T-helper 22 cell (primary cell): Measurements from ENCODE around the gene CNOT4.
A peak's percentile ranks its signal among the peaks of the same experiment; 100 is the strongest.

ENCODE experiments used
- DNase-seq: peaks from one replicate; pipeline ENCODE4 v3.0.0-alpha.2; 2020; ENCODE audit warnings: low read depth

CNOT4 gene

GRCh38 chr7:135509839-135510591 is at the start of gene CNOT4:
Gene CNOT4, minus strand, starts transcription at chr7:135510102. Its CDS starts 71,771 bp downstream, at chr7:135438331.
- DNase-seq: peak; percentile 96

GRCh38 chr7:135558881-135559280 is 49.0 kb upstream of the CNOT4 start:
- DNase-seq: no peak

GRCh38 chr7:135558337-135558767 is 48.5 kb upstream of the CNOT4 start:
- peak; percentile 51 for DNase-seq

- DNase-seq: peak; percentile 50
Observed at GRCh38 chr7:135557455-135558336, 47.8 kb upstream of the CNOT4 start, which contains the start of gene NUP205. Gene NUP205, plus strand, starts transcription at chr7:135557917. Its CDS starts 28 bp downstream, at chr7:135557945.

GRCh38 chr7:135553346-135553745 is 43.4 kb upstream of the CNOT4 start:
- no peak for DNase-seq

- DNase-seq: no peak
Observed at GRCh38 chr7:135552148-135552547, 42.2 kb upstream of the CNOT4 start.

- no peak for DNase-seq
Observed at GRCh38 chr7:135550196-135550595, 40.3 kb upstream of the CNOT4 start.

GRCh38 chr7:135541029-135541428 is 31.1 kb upstream of the CNOT4 start:
- DNase-seq: no peak

- DNase-seq: no peak
Observed at GRCh38 chr7:135539629-135540028, 29.7 kb upstream of the CNOT4 start.

- no peak for DNase-seq
Observed at GRCh38 chr7:135538376-135538775, 28.5 kb upstream of the CNOT4 start.

GRCh38 chr7:135537905-135538304 is 28.0 kb upstream of the CNOT4 start:
- DNase-seq: no peak

- DNase-seq: no peak
Observed at GRCh38 chr7:135537453-135537852, 27.6 kb upstream of the CNOT4 start.

- no peak for DNase-seq
Observed at GRCh38 chr7:135536150-135536549, 26.2 kb upstream of the CNOT4 start.

GRCh38 chr7:135527025-135527424 is 17.1 kb upstream of the CNOT4 start:
- DNase-seq: no peak

GRCh38 chr7:135525426-135525825 is 15.5 kb upstream of the CNOT4 start:
- DNase-seq: no peak

- no peak for DNase-seq
Observed at GRCh38 chr7:135523146-135523545, 13.2 kb upstream of the CNOT4 start.

GRCh38 chr7:135522509-135522908 is 12.6 kb upstream of the CNOT4 start:
- DNase-seq: no peak

- DNase-seq: no peak
Observed at GRCh38 chr7:135519871-135520270, 10.0 kb upstream of the CNOT4 start.

GRCh38 chr7:135519233-135519688 is 9.4 kb upstream of the CNOT4 start:
- no peak for DNase-seq

- no peak for DNase-seq
Observed at GRCh38 chr7:135518748-135519147, 8.8 kb upstream of the CNOT4 start.

- no peak for DNase-seq
Observed at GRCh38 chr7:135517060-135517459, 7.2 kb upstream of the CNOT4 start.

GRCh38 chr7:135514856-135515255 is 5.0 kb upstream of the CNOT4 start:
- no peak for DNase-seq
